Kidney (tissue), 14 donors: ENCODE data around the gene SPECC1. TPM values are rescaled to one million over a fixed set of nuclear protein-coding genes. Genes with fewer than 3 reads are reported as not detected.

ENCODE experiments used
- DNase-seq, 5 donors: peaks; one replicate each; pipeline ENCODE4 v3.0.0-alpha.2; 2013 to 2020
- FAIRE-seq: peaks from 2 replicates; lab custom pipeline; 2012; peaks lifted over from hg19 to GRCh38; lab: Jason Lieb, UNC
- H3K27ac ChIP-seq, 2 donors: one replicate each; pipeline ENCODE4 v1.7.0; 2013; ENCODE audit warnings: low read depth in 2 of 2, low read length in 2 of 2, inconsistent platforms in 1 of 2
- H3K27me3 ChIP-seq: one replicate; pipeline ENCODE4 v1.7.1; 2013; ENCODE audit warnings: low read length, inconsistent platforms; ENCODE audit not compliant: control insufficient read depth, insufficient read depth
- H3K36me3 ChIP-seq, 3 donors: one replicate each; pipeline versions ENCODE4 v1.7.0 to v1.7.1; 2013; ENCODE audit warnings: low read length in 3 of 3, control low read depth in 1 of 3, inconsistent platforms in 1 of 3; ENCODE audit not compliant: insufficient read depth in 3 of 3, control insufficient read depth in 2 of 3
- H3K4me1 ChIP-seq, 3 donors: one replicate each; pipeline versions ENCODE4 v1.7.0 to v1.7.1; 2013; ENCODE audit warnings: low read length in 3 of 3, inconsistent platforms in 1 of 3, low read depth in 1 of 3; ENCODE audit not compliant: control insufficient read depth in 2 of 3, insufficient read depth in 2 of 3
- H3K4me3 ChIP-seq, 3 donors: one replicate each; pipeline versions ENCODE4 v1.7.0 to v1.8.1; 2013; ENCODE audit warnings: low read length in 3 of 3, control low read depth in 1 of 3, inconsistent platforms in 1 of 3
- H3K9ac ChIP-seq, 3 donors: one replicate each; pipeline versions ENCODE4 v1.7.0 to v1.7.1; 2013; ENCODE audit warnings: low read length in 3 of 3, control low read depth in 1 of 3, inconsistent platforms in 1 of 3
- H3K9me3 ChIP-seq, 3 donors: one replicate each; pipeline versions ENCODE4 v1.7.0 to v1.7.1; 2013; ENCODE audit warnings: low read length in 3 of 3, control low read depth in 1 of 3, inconsistent platforms in 1 of 3; ENCODE audit not compliant: control insufficient read depth in 2 of 3, insufficient read depth in 1 of 3
- CTCF ChIP-seq: IDR thresholded peaks from 3 replicates; pipeline ENCODE4 v1.5.1; 2012; ENCODE audit warnings: mild to moderate bottlenecking, moderate library complexity, borderline replicate concordance; ENCODE audit not compliant: insufficient read depth; ENCODE audit errors: extremely low read depth
- intact Hi-C: fragments of 100-400 bp; cut with DNase I; formaldehyde crosslinking; loops from one replicate; pipeline ENCODE4 v1.11.1; 2022
- polyA plus RNA-seq: library from polyadenylated mRNA; stranded (reverse); fragments of 350-450 nt; fragmentation: Illumina TruSeq; extraction: RNeasy Lipid Tissue Mini Kit (QIAGEN cat#74804); gene quantifications from one replicate; pipeline ENCODE4 v1.2.3, GENCODE V29; 2014; ENCODE audit warnings: low read depth, low replicate concordance; ENCODE audit not compliant: insufficient read depth
- total RNA-seq: library from RNA; stranded (reverse); fragmentation: NEBNext Ultra II Directional; extraction: Animal tissue kit (Norgen Biotek cat#: 25700); gene quantifications from one replicate; pipeline ENCODE4 v1.2.1, GENCODE V29; 2021
- donor health status: control.
- donor health status: control.
- donor health status: control.
- donor health status: control.
- donor health status: control.
- donor health status: DM: yes; HTN: yes; CAD: no.
- donor health status: Normal renal cell carcinoma (clear cell type).

Gene SPECC1
- total and polyA plus RNA-seq, 2 donors from 2014 or later, result 7.6 to 29.1 TPM

DNA sequence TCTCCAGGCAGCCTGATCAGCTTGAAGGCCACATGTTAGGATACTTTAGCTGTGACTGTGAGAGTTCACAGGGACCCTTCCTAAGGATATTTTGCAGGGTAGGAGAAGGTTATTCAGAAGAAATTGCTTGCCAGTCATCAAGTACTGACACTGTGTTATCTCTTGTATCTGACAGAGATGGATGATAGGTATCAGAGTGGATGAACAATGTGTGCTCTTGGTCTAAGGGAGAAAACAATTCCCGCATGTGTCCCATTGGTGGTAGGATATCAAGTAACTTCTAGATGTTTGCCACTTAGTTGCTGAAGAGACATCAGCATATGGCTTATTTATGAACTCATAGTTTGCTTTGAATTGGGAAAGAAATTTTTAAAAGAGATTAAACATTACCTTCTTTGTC, 219.3 kb downstream of the SPECC1 start:
- Histone ChIP-seq H3K27me3 (no peaks in the 10 kb centered on the region), H3K9ac (no peak overlapping the region), H3K9me3 (no peaks in the 10 kb centered on the region), H3K4me1 (peaks cover 0 to 2% (median 0%) of the 10 kb centered on the region in 3 donors), H3K36me3 (peaks cover 0 to 5% (median 0%) of the 10 kb centered on the region in 3 donors), H3K4me3 (no peak overlapping the region), H3K27ac (no peak overlapping the region)
- DNase-seq (no peak), FAIRE-seq (no peak)
- TF ChIP-seq CTCF, result no peak
- intact Hi-C loops, result no loop called here

DNA sequence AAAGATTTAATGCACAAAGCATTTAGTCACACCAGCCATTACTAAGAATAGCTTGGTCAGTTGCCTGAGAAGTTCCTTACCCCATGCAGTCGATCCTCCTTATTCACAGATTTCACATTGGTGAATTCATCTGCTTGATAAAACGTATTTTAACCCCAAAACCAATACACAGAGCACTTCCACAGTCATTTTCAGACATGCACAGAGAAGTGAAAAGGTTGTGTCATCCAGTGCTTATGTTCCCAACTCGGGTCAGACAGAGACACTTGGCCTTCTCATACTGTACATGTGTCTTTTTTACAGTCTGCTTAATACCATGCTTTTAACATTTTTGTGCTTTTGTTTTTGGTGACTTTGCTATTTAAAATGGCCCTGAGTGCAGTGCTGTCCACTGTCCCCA, 219.7 kb downstream of the SPECC1 start:
- intact Hi-C loops, result no loop called here
- DNase-seq, result no peak
- Histone ChIP-seq H3K9ac (no peak overlapping the region), H3K4me1 (peaks cover 0 to 2% (median 0%) of the 10 kb centered on the region in 3 donors), H3K4me3 (no peak overlapping the region), H3K9me3 (no peaks in the 10 kb centered on the region), H3K27me3 (no peaks in the 10 kb centered on the region), H3K36me3 (peaks cover 0 to 5% (median 0%) of the 10 kb centered on the region in 3 donors), H3K27ac (no peak overlapping the region)
- no peak for FAIRE-seq
- no peak for TF ChIP-seq CTCF

DNA sequence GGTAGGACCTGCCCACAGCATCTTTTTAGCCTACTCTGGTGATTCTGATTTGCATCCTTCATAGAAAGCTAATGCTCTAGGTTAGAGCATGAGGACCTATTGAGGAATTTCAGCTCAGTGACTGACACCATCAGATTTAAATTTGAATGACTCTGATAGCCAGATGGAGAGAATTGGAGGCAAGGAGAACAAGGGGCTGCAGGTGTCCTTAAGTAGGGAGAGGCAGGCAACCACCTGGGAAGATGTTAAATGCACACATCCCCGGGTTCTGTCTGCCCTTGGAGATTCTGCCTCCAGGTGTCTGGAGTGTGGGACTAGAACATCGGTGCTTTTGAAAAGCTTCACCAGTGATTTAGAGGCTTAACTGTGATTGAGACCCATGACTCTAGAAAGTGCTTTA, 221.8 kb downstream of the SPECC1 start:
- Histone ChIP-seq H3K4me1 (peaks cover 0 to 2% (median 0%) of the 10 kb centered on the region in 3 donors), H3K4me3 (no peak overlapping the region), H3K9me3 (no peaks in the 10 kb centered on the region), H3K27me3 (no peaks in the 10 kb centered on the region), H3K36me3 (peaks cover 0 to 5% (median 0%) of the 10 kb centered on the region in 3 donors), H3K27ac (no peak overlapping the region), H3K9ac (no peak overlapping the region)
- no peak for DNase-seq
- TF ChIP-seq CTCF, result no peak
- intact Hi-C loops, result no loop called here
- no peak for FAIRE-seq

DNA sequence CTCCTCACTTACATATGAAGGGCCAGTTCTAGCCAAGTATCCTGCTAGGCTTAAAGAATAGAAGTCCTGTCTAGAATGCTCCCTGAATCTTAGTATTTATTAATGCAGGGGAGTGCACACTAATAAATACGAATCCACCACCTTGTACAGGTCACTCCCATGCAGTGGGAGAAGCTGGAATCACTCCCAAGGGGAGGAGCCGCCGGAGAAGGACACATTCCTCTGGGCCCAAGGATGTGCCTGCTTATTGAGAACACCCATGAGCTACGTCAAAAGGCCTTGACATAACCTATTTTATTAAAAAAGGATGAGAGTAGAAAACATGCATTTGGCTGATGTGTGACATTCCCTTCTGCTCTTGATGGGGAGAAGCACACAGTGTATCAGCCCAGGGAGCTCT, 223.5 kb downstream of the SPECC1 start:
- H3K4me1 ChIP-seq, result no peaks in the 10 kb centered on the region
- no peak for FAIRE-seq
- no peak overlapping the region for H3K27ac ChIP-seq
- no peak overlapping the region for H3K4me3 ChIP-seq
- H3K36me3 ChIP-seq, result peaks cover 0 to 5% (median 0%) of the 10 kb centered on the region in 3 donors
- no peaks in the 10 kb centered on the region for H3K9me3 ChIP-seq
- no peaks in the 10 kb centered on the region for H3K27me3 ChIP-seq
- intact Hi-C loops, result no loop called here
- TF ChIP-seq CTCF, result no peak
- no peak for DNase-seq
- H3K9ac ChIP-seq, result no peak overlapping the region
